ENCODE data around the gene UBE2L5.
"Not testable (repeated sequence)": the region's sequence is repeated elsewhere in the genome, so short reads cannot be mapped to it uniquely, and the experiment has no call there.

The UBE2L5 gene

GRCh38 chr13:30440910-30441703 lies 18.8 kb downstream of the UBE2L5 start:
- no peak for DNase-seq (ENCODE audit: low read depth)

- no peak for DNase-seq (ENCODE audit: low read depth)
These were observed 20.6 kb downstream of the UBE2L5 start for GRCh38 chr13:30442926-30443325.

GRCh38 chr13:30443491-30443890 lies 21.2 kb downstream of the UBE2L5 start:
- not testable (repeated sequence) for DNase-seq (ENCODE audit: low read depth)

- no peak for DNase-seq (ENCODE audit: low read depth)
These were observed 21.7 kb downstream of the UBE2L5 start for GRCh38 chr13:30443957-30444404.

GRCh38 chr13:30446126-30446500 lies 23.8 kb downstream of the UBE2L5 start:
- DNase-seq (ENCODE audit: low read depth): no peak

- no peak for DNase-seq (ENCODE audit: low read depth)
These were observed 26.1 kb downstream of the UBE2L5 start for GRCh38 chr13:30448441-30448840.

GRCh38 chr13:30450066-30450465 lies 27.8 kb downstream of the UBE2L5 start:
- no peak for DNase-seq (ENCODE audit: low read depth)

GRCh38 chr13:30451476-30451875 lies 29.2 kb downstream of the UBE2L5 start:
- not testable (repeated sequence) for DNase-seq (ENCODE audit: low read depth)

- no peak for DNase-seq (ENCODE audit: low read depth)
These were observed 31.4 kb downstream of the UBE2L5 start for GRCh38 chr13:30453727-30454126.

- no peak for DNase-seq (ENCODE audit: low read depth)
These were observed 32.7 kb downstream of the UBE2L5 start for GRCh38 chr13:30454991-30455390.

GRCh38 chr13:30456290-30456689 lies 34.0 kb downstream of the UBE2L5 start:
- DNase-seq (ENCODE audit: low read depth): no peak

GRCh38 chr13:30457306-30457891 lies 35.1 kb downstream of the UBE2L5 start:
- no peak for DNase-seq (ENCODE audit: low read depth)

GRCh38 chr13:30461279-30462066 lies 39.2 kb downstream of the UBE2L5 start:
- DNase-seq (ENCODE audit: low read depth): not testable (repeated sequence)

- peak; percentile 30 for DNase-seq (ENCODE audit: low read depth)
These were observed 41.6 kb downstream of the UBE2L5 start for GRCh38 chr13:30463787-30464495.

- DNase-seq (ENCODE audit: low read depth): peak; percentile 57
These were observed 42.4 kb downstream of the UBE2L5 start for GRCh38 chr13:30464496-30465342.

- no peak for DNase-seq (ENCODE audit: low read depth)
These were observed 43.0 kb downstream of the UBE2L5 start for GRCh38 chr13:30465343-30465592.

- peak; percentile 94 for DNase-seq (ENCODE audit: low read depth)
These were observed 43.5 kb downstream of the UBE2L5 start, which contains the start of gene HMGB1 for GRCh38 chr13:30465593-30466357. Gene HMGB1, minus strand, starts transcription at chr13:30465936. Its CDS starts 2,256 bp downstream, at chr13:30463680.

GRCh38 chr13:30466358-30466714 lies 44.0 kb downstream of the UBE2L5 start:
- no peak for DNase-seq (ENCODE audit: low read depth)

- DNase-seq (ENCODE audit: low read depth): no peak
These were observed 44.6 kb downstream of the UBE2L5 start for GRCh38 chr13:30466841-30467252.

- DNase-seq (ENCODE audit: low read depth): no peak
These were observed 51.4 kb downstream of the UBE2L5 start for GRCh38 chr13:30473675-30474074.
